NB4 (cell line): ENCODE results near the gene DDX42.

Experiments
- MYC ChIP-seq: IDR thresholded peaks from 2 replicates; pipeline ENCODE4 v1.6.1; 2011; ENCODE audit warnings: low read depth, low read length
- POLR2A ChIP-seq: IDR thresholded peaks from 2 replicates; pipeline ENCODE4 v1.6.1; 2011; ENCODE audit warnings: mild to moderate bottlenecking; ENCODE audit not compliant: insufficient read length; ENCODE audit errors: extremely low read depth
- TF ChIP-seq, protein P1 (sequence below): IDR thresholded peaks from one replicate; pipeline ENCODE4 v1.5.1; 2012; ENCODE audit warnings: low read depth, low read length

DNA sequence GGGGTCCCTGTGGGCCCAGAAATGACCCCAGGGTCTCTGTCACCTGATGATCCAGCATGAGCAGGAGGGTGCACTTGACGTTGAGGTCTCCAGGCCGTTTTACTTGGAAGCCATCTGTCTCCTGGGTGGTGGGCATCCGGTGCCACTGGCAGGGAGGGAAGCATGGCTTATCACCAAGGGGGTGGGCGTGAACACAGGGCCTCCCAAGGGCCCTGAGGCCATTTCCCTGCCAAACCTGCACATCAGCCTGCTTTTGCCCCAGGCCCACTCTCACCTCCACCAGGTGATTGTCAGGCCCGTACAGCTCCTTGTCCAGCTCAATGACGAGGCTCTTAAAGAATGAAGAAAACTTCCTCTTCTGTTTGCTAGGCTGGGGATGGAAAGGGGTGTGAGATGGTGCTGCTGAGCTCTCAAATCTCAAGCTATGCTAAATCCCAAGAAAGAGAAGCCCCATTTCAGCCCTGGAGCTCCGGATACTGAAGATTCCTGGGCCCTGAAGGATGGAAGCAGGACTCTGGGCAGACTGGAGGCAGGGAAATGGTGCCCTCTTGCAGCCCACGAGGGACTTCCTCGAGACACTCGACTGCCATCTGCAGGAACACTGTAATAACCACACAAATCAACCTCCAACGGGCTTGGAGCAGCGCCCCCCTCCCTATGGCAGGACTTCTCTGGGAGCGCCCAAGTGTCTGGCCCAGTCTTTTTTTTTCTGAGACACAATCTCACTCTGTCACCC, 60.6 kb downstream of the DDX42 start:
- TF ChIP-seq POLR2A (no peak), MYC (peak; percentile 75)
- TF ChIP-seq, protein P1, sequence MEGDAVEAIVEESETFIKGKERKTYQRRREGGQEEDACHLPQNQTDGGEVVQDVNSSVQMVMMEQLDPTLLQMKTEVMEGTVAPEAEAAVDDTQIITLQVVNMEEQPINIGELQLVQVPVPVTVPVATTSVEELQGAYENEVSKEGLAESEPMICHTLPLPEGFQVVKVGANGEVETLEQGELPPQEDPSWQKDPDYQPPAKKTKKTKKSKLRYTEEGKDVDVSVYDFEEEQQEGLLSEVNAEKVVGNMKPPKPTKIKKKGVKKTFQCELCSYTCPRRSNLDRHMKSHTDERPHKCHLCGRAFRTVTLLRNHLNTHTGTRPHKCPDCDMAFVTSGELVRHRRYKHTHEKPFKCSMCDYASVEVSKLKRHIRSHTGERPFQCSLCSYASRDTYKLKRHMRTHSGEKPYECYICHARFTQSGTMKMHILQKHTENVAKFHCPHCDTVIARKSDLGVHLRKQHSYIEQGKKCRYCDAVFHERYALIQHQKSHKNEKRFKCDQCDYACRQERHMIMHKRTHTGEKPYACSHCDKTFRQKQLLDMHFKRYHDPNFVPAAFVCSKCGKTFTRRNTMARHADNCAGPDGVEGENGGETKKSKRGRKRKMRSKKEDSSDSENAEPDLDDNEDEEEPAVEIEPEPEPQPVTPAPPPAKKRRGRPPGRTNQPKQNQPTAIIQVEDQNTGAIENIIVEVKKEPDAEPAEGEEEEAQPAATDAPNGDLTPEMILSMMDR, result peak; percentile 70
